Measurements from ENCODE around the gene PTBP1. TPM values are rescaled to one million over a fixed set of nuclear protein-coding genes. Genes with fewer than 3 reads are reported as not detected.

Gene PTBP1
- total and polyA plus RNA-seq, 2 of the 13 experiments (the other 11 are each of a cell fraction or from before 2014, with no cell fraction given): 195 to 288 TPM

- TF ChIP-seq ZNF703 (CRISPR knock-in tag; IDR thresholded peaks at IDR 0.05; ENCODE audit: borderline replicate concordance) (no peak), POLR2AphosphoS2 (IDR thresholded peaks at IDR 0.05; ENCODE audit: low read depth, low read length) (no peak), KIAA2018 (CRISPR knock-in tag; IDR thresholded peaks at IDR 0.05; ENCODE audit: borderline replicate concordance) (no peak), NFATC3 (CRISPR knock-in tag; IDR thresholded peaks at IDR 0.05) (no peak), ZNF225 (CRISPR knock-in tag; IDR thresholded peaks at IDR 0.05) (no peak), ZBTB10 (CRISPR knock-in tag; IDR thresholded peaks at IDR 0.05; ENCODE audit: borderline replicate concordance) (no peak), RNF2 (conservative IDR thresholded peaks at IDR 0.05; ENCODE audit: low read depth) (peak; percentile 52; the same call in 1 of the 2 replicates), ZNF567 (CRISPR knock-in tag; IDR thresholded peaks at IDR 0.05; ENCODE audit: borderline replicate concordance) (peak; percentile 77; the same call in 1 of the 2 replicates), EEA1 (CRISPR knock-in tag; IDR thresholded peaks at IDR 0.05; ENCODE audit: borderline replicate concordance) (no peak), UBTF (CRISPR knock-in tag; IDR thresholded peaks at IDR 0.05) (peak; percentile 67), SMAD3 (CRISPR knock-in tag; IDR thresholded peaks at IDR 0.05) (peak; percentile 83; the same call in 1 of the 2 replicates), ZNF761 (CRISPR knock-in tag; conservative IDR thresholded peaks at IDR 0.05) (no peak), ZNF224 (CRISPR knock-in tag; IDR thresholded peaks at IDR 0.05) (no peak), AHR (CRISPR knock-in tag; IDR thresholded peaks at IDR 0.05) (0 out of 2 replicates have a peak, but pooled peaks have one; percentile 32)
Measured at GRCh38 chr19:796692-797527, at the start of gene PTBP1 (continued).
